Dendritic cell treated with granulocyte-macrophage colony-stimulating factor and Interleukin-4, amounts not matched to agents 40 ng/mL and 50 ng/mL, for 4 days (primary cell): ENCODE measurements around the gene TBC1D19.

Experiments
- H3K27ac Mint-ChIP-seq: one replicate; pipeline ENCODE4 v1.8.0; 2022; ENCODE audit warnings: mild to moderate bottlenecking, mixed read lengths
- H3K27me3 Mint-ChIP-seq: one replicate; pipeline ENCODE4 v1.8.0; 2022; ENCODE audit warnings: mild to moderate bottlenecking, mixed read lengths
- H3K36me3 Mint-ChIP-seq: one replicate; pipeline ENCODE4 v1.8.0; 2022; ENCODE audit warnings: low read depth, mixed read lengths
- H3K4me1 Mint-ChIP-seq: one replicate; pipeline ENCODE4 v1.8.0; 2022; ENCODE audit warnings: low read depth, mixed read lengths
- H3K4me3 Mint-ChIP-seq: one replicate; pipeline ENCODE4 v1.8.0; 2022; ENCODE audit warnings: mild to moderate bottlenecking, moderate library complexity, mixed read lengths
- H3K9me3 Mint-ChIP-seq: one replicate; pipeline ENCODE4 v1.8.0; 2022; ENCODE audit warnings: mixed read lengths
- intact Hi-C: fragments of 100-400 bp; cut with micrococcal nuclease; formaldehyde crosslinking; loops from one replicate; pipeline ENCODE4 v1.15.0; 2022

Gene TBC1D19

GRCh38 chr4:26746802-26747213, 162.9 kb downstream of the TBC1D19 start:
- intact Hi-C loops = loop anchor here (10.0 kb wide), 1 partner anchor 108 kb away; no protein-coding TSS in a partner anchor
- H3K4me3 Mint-ChIP-seq = no peak overlapping the region
- no peaks in the 10 kb centered on the region for H3K9me3 Mint-ChIP-seq
- H3K36me3 Mint-ChIP-seq = no peaks in the 10 kb centered on the region
- no peaks in the 10 kb centered on the region for H3K27me3 Mint-ChIP-seq
- H3K27ac Mint-ChIP-seq = no peak overlapping the region
- H3K4me1 Mint-ChIP-seq = peaks cover 17% of the 10 kb centered on the region

DNA sequence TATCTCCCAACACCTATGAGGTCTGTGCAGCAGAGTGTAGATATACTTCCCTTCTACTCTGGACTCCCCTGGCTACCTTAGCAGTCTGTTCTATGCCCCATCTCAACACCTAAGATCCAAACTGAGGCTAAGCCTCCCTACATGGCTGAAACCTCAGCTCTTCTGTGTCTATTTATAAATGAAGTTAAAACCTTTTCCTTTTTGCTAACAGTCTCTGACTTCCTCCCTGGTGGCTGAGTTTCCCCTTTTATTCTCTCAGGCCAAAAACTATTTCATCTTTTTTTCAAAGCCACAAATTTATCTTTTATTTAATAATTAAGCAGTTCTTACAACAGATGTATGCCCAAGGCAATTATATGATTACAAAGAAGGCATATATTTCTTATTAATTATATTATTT, 164.9 kb downstream of the TBC1D19 start:
- H3K27me3 Mint-ChIP-seq = no peaks in the 10 kb centered on the region
- H3K36me3 Mint-ChIP-seq = no peaks in the 10 kb centered on the region
- no peak overlapping the region for H3K4me3 Mint-ChIP-seq
- H3K27ac Mint-ChIP-seq = no peak overlapping the region
- H3K9me3 Mint-ChIP-seq = no peaks in the 10 kb centered on the region
- intact Hi-C loops = loop anchor here (10.0 kb wide), 1 partner anchor 106 kb away; no protein-coding TSS in a partner anchor
- peaks cover 17% of the 10 kb centered on the region for H3K4me1 Mint-ChIP-seq

GRCh38 chr4:26749867-26750266, 166.0 kb downstream of the TBC1D19 start:
- Mint-ChIP-seq H3K36me3 (no peaks in the 10 kb centered on the region), H3K4me1 (peaks cover 17% of the 10 kb centered on the region), H3K9me3 (no peaks in the 10 kb centered on the region), H3K27me3 (no peaks in the 10 kb centered on the region), H3K27ac (no peak overlapping the region), H3K4me3 (no peak overlapping the region)
- intact Hi-C loops = loop anchor here (10.0 kb wide), 1 partner anchor 105 kb away; no protein-coding TSS in a partner anchor

DNA sequence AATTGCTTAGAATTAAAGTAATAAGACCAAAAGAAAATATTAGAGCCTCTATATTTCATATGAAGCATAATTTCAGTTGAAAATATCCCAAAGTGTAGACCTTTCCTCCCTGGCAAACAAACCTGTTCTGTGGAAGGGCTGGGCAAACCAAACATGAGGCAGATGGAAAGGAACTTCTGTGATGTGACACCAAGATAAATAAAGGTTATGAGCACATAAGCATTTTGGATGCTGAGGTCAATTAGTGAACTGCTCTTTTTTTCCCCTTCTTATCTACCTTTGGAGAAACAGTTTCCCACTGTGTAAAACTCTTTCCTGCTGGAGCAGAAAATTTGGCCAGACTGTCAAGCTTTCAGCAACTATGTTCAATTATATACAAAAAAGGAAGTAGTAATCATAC, 167.1 kb downstream of the TBC1D19 start:
- no peaks in the 10 kb centered on the region for H3K9me3 Mint-ChIP-seq
- peaks cover 17% of the 10 kb centered on the region for H3K4me1 Mint-ChIP-seq
- H3K4me3 Mint-ChIP-seq = no peak overlapping the region
- no peaks in the 10 kb centered on the region for H3K36me3 Mint-ChIP-seq
- no peaks in the 10 kb centered on the region for H3K27me3 Mint-ChIP-seq
- H3K27ac Mint-ChIP-seq = no peak overlapping the region
- intact Hi-C loops = no loop called here

DNA sequence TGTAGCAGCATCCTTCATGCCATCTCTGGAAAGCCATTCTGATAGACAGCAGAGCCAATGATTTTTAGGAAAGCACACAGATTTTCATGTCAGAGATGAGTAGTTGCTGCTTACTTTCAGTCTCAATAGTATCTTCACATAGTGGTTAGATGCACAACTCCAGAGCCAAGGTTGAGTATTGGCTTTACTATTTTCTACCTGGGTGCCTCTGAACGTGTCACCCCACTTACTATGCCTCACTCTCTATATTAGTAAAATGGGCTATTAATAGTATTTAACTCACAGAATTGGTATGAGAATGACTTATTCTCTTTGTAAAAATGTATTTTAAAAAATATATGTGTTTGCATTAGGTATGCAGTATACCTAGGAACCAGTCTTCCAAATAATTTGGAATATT, 168.0 kb downstream of the TBC1D19 start:
- no peaks in the 10 kb centered on the region for H3K36me3 Mint-ChIP-seq
- no peak overlapping the region for H3K27ac Mint-ChIP-seq
- peaks cover 17% of the 10 kb centered on the region for H3K4me1 Mint-ChIP-seq
- intact Hi-C loops = no loop called here
- H3K9me3 Mint-ChIP-seq = no peaks in the 10 kb centered on the region
- no peak overlapping the region for H3K4me3 Mint-ChIP-seq
- no peaks in the 10 kb centered on the region for H3K27me3 Mint-ChIP-seq

DNA sequence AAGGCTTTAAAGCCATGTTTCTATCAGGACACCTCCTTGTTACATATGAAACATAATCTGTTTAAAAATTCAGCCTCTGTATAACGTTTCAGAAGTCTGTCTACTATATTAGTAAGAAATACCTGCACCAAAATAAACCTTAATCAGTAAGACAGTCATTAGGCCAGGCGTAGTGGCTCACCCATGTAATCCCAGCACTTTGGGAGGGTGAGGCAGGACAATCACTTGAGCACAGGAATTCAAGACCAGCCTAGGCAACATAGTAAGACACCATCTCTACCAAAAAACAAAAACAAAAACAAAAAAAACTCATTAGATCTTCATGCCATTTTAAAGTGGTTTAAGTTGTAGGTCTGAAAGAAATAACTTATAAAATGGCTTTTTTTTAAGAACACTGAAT, 169.3 kb downstream of the TBC1D19 start:
- H3K4me3 Mint-ChIP-seq = no peak overlapping the region
- no peaks in the 10 kb centered on the region for H3K27me3 Mint-ChIP-seq
- H3K9me3 Mint-ChIP-seq = no peaks in the 10 kb centered on the region

GRCh38 chr4:26753617-26754016, 169.7 kb downstream of the TBC1D19 start:
- Mint-ChIP-seq H3K4me1 (peaks cover 13% of the 10 kb centered on the region), H3K9me3 (no peaks in the 10 kb centered on the region), H3K4me3 (no peak overlapping the region), H3K27ac (no peak overlapping the region), H3K27me3 (no peaks in the 10 kb centered on the region), H3K36me3 (no peaks in the 10 kb centered on the region)
- intact Hi-C loops = no loop called here

More for the DNA sequence above, 169.3 kb downstream of the TBC1D19 start:
- Mint-ChIP-seq H3K27ac (no peak overlapping the region), H3K4me1 (peaks cover 17% of the 10 kb centered on the region), H3K36me3 (no peaks in the 10 kb centered on the region)
- intact Hi-C loops = no loop called here

GRCh38 chr4:26757751-26758150, 173.9 kb downstream of the TBC1D19 start:
- Mint-ChIP-seq H3K27me3 (no peaks in the 10 kb centered on the region), H3K4me1 (no peaks in the 10 kb centered on the region), H3K4me3 (no peak overlapping the region), H3K9me3 (no peaks in the 10 kb centered on the region), H3K36me3 (no peaks in the 10 kb centered on the region), H3K27ac (no peak overlapping the region)
- intact Hi-C loops = no loop called here

DNA sequence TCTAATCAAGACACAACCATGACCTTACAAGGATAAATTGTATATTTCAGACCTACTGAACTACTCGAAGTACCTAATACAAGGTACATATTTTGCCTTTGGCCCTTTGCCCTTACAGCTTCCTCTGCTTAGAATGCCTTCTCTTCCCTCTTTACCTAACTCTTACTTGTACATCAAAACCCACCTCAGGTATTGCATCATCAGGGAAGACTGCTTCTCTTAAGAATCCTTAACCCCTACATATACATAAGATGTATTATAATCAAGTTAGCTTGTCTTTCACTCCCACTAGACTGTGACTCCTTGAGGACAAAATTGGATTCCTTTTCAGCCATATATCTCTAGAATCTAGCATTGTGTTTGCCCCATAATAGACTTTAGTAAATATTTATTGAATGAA, 175.0 kb downstream of the TBC1D19 start:
- Mint-ChIP-seq H3K27me3 (no peaks in the 10 kb centered on the region), H3K4me3 (no peak overlapping the region)

GRCh38 chr4:26762650-26763049, 178.8 kb downstream of the TBC1D19 start:
- no peak overlapping the region for H3K27ac Mint-ChIP-seq
- H3K4me1 Mint-ChIP-seq = peaks cover 33% of the 10 kb centered on the region
- no peaks in the 10 kb centered on the region for H3K27me3 Mint-ChIP-seq
- no peak overlapping the region for H3K4me3 Mint-ChIP-seq
- H3K36me3 Mint-ChIP-seq = no peaks in the 10 kb centered on the region
- intact Hi-C loops = no loop called here
- H3K9me3 Mint-ChIP-seq = peaks cover 9% of the 10 kb centered on the region

More for the DNA sequence above, 175.0 kb downstream of the TBC1D19 start:
- peaks cover 10% of the 10 kb centered on the region for H3K4me1 Mint-ChIP-seq
- H3K27ac Mint-ChIP-seq = no peak overlapping the region
- H3K9me3 Mint-ChIP-seq = no peaks in the 10 kb centered on the region
- intact Hi-C loops = no loop called here
- H3K36me3 Mint-ChIP-seq = no peaks in the 10 kb centered on the region

GRCh38 chr4:26763063-26763462, 179.2 kb downstream of the TBC1D19 start:
- Mint-ChIP-seq H3K4me1 (peaks cover 33% of the 10 kb centered on the region), H3K36me3 (no peaks in the 10 kb centered on the region), H3K9me3 (peaks cover 9% of the 10 kb centered on the region), H3K4me3 (no peak overlapping the region), H3K27ac (no peak overlapping the region), H3K27me3 (no peaks in the 10 kb centered on the region)
- intact Hi-C loops = no loop called here

DNA sequence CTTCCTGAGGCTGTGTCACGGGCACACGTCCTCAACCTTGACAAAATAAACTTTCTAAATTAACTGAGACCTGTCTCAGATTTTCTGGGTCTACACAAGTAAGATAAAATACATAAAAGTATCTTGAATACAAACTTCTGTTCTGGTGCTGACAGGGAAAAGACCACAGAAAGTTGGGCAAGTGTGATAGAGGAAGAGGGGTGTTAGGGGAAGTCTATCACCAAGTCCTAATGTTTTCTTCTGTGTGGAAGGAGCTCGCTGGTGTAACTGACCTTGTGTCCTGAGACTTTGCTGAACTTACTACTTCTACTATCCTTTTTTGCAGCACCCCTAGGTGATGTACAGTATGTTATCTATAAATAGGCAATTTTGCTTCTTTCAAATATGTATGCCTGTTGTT, 179.8 kb downstream of the TBC1D19 start:
- no peaks in the 10 kb centered on the region for H3K27me3 Mint-ChIP-seq
- intact Hi-C loops = no loop called here
- peaks cover 9% of the 10 kb centered on the region for H3K9me3 Mint-ChIP-seq
- peaks cover 33% of the 10 kb centered on the region for H3K4me1 Mint-ChIP-seq
- no peaks in the 10 kb centered on the region for H3K36me3 Mint-ChIP-seq
- H3K27ac Mint-ChIP-seq = no peak overlapping the region
- H3K4me3 Mint-ChIP-seq = no peak overlapping the region

DNA sequence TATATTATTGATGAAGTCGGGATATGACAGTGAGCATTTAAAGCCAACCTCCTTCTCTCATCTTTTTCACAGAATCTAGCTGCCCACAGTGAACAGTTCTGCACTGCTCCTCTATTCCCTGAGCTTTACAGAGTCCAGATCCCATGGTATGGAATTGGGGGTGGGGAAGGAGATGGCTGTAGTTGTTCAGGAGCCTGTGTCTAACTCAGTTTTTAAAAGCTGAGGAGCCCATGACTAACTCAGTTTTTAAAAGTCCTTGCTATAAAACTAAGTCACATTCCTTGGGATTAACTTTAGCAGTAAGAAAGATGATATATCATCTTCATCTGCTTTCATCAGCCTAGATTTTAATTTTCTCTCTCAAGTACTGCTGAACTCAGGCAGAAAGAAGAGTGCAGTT, 180.3 kb downstream of the TBC1D19 start:
- H3K4me3 Mint-ChIP-seq = no peak overlapping the region
- no peaks in the 10 kb centered on the region for H3K36me3 Mint-ChIP-seq
- intact Hi-C loops = no loop called here
- no peak overlapping the region for H3K27ac Mint-ChIP-seq
- H3K9me3 Mint-ChIP-seq = peaks cover 9% of the 10 kb centered on the region
- peaks cover 33% of the 10 kb centered on the region for H3K4me1 Mint-ChIP-seq
- no peaks in the 10 kb centered on the region for H3K27me3 Mint-ChIP-seq

DNA sequence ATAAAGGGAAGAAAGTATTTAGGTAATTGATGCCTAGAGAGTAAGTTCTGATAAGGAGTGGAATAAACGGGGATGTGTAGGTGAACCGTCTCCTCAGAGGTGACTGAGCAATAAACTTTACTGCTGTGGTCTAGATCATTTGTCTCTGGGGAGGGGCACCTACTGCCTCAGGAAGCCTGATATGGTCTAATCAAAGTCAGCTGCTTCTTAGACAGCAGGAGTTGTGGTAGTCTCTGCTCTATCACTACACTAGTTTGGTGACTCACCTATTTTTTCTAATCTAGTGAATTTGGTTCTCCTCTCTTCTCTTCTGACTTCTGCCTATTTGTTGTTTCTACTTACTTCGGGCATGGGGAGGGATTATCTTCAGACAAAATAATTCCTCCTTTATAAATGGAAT, 181.6 kb downstream of the TBC1D19 start:
- intact Hi-C loops = no loop called here
- Mint-ChIP-seq H3K9me3 (peaks cover 9% of the 10 kb centered on the region), H3K4me3 (no peak overlapping the region), H3K36me3 (no peaks in the 10 kb centered on the region), H3K4me1 (peaks cover 33% of the 10 kb centered on the region), H3K27ac (no peak overlapping the region), H3K27me3 (no peaks in the 10 kb centered on the region)

DNA sequence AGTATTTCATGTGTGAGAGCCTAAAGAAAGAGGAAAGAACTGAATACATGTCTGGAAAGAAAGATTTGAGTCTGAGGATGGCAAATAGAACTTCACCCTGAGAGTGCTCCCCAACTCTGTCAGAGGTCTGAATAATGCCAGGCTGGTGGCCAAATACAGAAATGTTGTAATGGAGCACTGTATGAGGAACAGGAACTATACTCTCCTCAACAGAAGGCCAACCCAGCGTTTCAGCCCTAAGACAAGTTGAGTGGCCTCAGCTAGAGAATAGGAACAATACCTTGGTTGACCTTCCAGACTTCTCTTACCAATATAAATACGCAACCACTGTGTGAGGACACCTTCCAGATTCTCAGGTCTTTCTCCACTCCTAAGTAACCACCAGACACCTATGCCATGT, 182.3 kb downstream of the TBC1D19 start:
- Mint-ChIP-seq H3K27ac (no peak overlapping the region), H3K36me3 (no peaks in the 10 kb centered on the region), H3K9me3 (peaks cover 9% of the 10 kb centered on the region), H3K4me1 (peaks cover 33% of the 10 kb centered on the region), H3K4me3 (no peak overlapping the region), H3K27me3 (no peaks in the 10 kb centered on the region)
- intact Hi-C loops = no loop called here
